GM12878 (cell line): ENCODE results near the gene ZCRB1. TPM values are rescaled to one million over a fixed set of nuclear protein-coding genes. Genes with fewer than 3 reads are reported as not detected.

Experiments used
- ATAC-seq: fragments of 200-7000 bp; cut with Tn5 transposase; 3 replicates; pipeline ENCODE4 v1.9.1; 2020; ENCODE audit warnings: mild to moderate bottlenecking, moderate library complexity
- BruUV-seq: library from RNA; stranded (reverse); fragments of 400-500 nt; replicated peaks from 2 replicates; lab custom pipeline; 2021; lab: Mats Ljungman, UMichigan
- CTCF ChIA-PET: fragments of 300-600 bp; sonication (Branson Sonifier 250); formaldehyde crosslinking; extraction: SDS; loops from one replicate; lab custom pipeline; 2021; ENCODE audit warnings: inconsistent platforms; lab: Yijun Ruan, JAX
- POLR2A ChIA-PET: fragments of 350-600 bp; formaldehyde crosslinking; extraction: SDS; loops from one replicate; lab custom pipeline; 2021; ENCODE audit warnings: inconsistent platforms; lab: Charles Lee
- RAD21 ChIA-PET: fragments of 300-600 bp; sonication (Branson Sonifier 250); formaldehyde crosslinking; loops from one replicate; lab custom pipeline; 2023; ENCODE audit warnings: antibody characterized with exemption; ENCODE audit not compliant: unreplicated experiment; lab: Charles Lee
- SMC1A ChIA-PET: fragments of 300-600 bp; sonication (Branson Sonifier 250); formaldehyde crosslinking; loops from one replicate; lab custom pipeline; 2023; ENCODE audit not compliant: unreplicated experiment, uncharacterized antibody; lab: Charles Lee
- DNase-seq: peaks from one replicate; pipeline ENCODE4 v3.0.0-alpha.2; 2011; ENCODE audit warnings: low read depth, low spot score
- FAIRE-seq: peaks from 3 replicates; lab custom pipeline; 2011; peaks lifted over from hg19 to GRCh38; lab: Jason Lieb, UNC
- H2AFZ ChIP-seq: 2 replicates; pipeline ENCODE4 v1.6.0; 2011; ENCODE audit warnings: low read depth, low read length, control low read depth; ENCODE audit not compliant: control insufficient read depth
- H3K27ac ChIP-seq: 2 replicates; pipeline ENCODE4 v1.5.1; 2011; ENCODE audit warnings: control low read depth; ENCODE audit not compliant: control insufficient read depth, insufficient read depth
- H3K27me3 ChIP-seq, 2 experiments: replicated peaks in 1 of 2; 2 replicates each; pipeline versions ENCODE4 v1.6.0 to v1.6.1; 2011; ENCODE audit warnings: low read length in 1 of 2; ENCODE audit not compliant: control insufficient read depth in 2 of 2, insufficient read depth in 2 of 2
- H3K36me3 ChIP-seq, 2 experiments: 2 replicates each; pipeline ENCODE4 v1.5.1; 2011; ENCODE audit warnings: low read length in 1 of 2; ENCODE audit not compliant: control insufficient read depth in 2 of 2, insufficient read depth in 2 of 2
- H3K4me1 ChIP-seq: 2 replicates; pipeline ENCODE4 v1.6.1; 2011; ENCODE audit warnings: mild to moderate bottlenecking, low read length, moderate library complexity, mixed read lengths; ENCODE audit not compliant: control insufficient read depth, insufficient read depth
- H3K4me2 ChIP-seq: 2 replicates; pipeline ENCODE4 v1.6.0; 2011; ENCODE audit warnings: control low read depth; ENCODE audit not compliant: control insufficient read depth, insufficient read depth
- H3K4me3 ChIP-seq: fragments of 200-600 bp; sonication (generic); 2 replicates; pipeline ENCODE4 v1.5.1; 2016
- H3K79me2 ChIP-seq: 2 replicates; pipeline ENCODE4 v1.6.0; 2011; ENCODE audit warnings: low read length; ENCODE audit not compliant: control insufficient read depth, insufficient read depth
- H3K9ac ChIP-seq: 2 replicates; pipeline ENCODE4 v1.8.0; 2011; ENCODE audit warnings: low read length, control low read depth, mixed read lengths; ENCODE audit not compliant: control insufficient read depth, insufficient read depth
- H3K9me3 ChIP-seq: replicated peaks from 3 replicates; pipeline ENCODE4 v1.5.1; 2011; ENCODE audit warnings: mild to moderate bottlenecking, low read length; ENCODE audit not compliant: control insufficient read depth, insufficient read depth
- H4K20me1 ChIP-seq: 2 replicates; pipeline ENCODE4 v1.6.0; 2011; ENCODE audit not compliant: control insufficient read depth, insufficient read depth
- EP300 ChIP-seq, 2 experiments: fragments of 150-350 bp in 1 of 2; IDR thresholded peaks; 2 replicates each; pipeline ENCODE4 v1.6.1; 2011 to 2012; ENCODE audit warnings: low read depth in 2 of 2, low read length in 2 of 2, borderline replicate concordance in 1 of 2, improper control_type of control experiment in 1 of 2, inconsistent platforms in 1 of 2; ENCODE audit not compliant: control insufficient read depth in 1 of 2
- PKNOX1 ChIP-seq: fragments of 450-650 bp; IDR thresholded peaks from 2 replicates; pipeline ENCODE4 v1.6.1; 2016; ENCODE audit warnings: mild to moderate bottlenecking
- RFX5 ChIP-seq: IDR thresholded peaks from 2 replicates; pipeline ENCODE4 v1.6.1; 2011; ENCODE audit warnings: low read depth, low read length, improper control_type of control experiment
- SKIL ChIP-seq: fragments of 450-650 bp; IDR thresholded peaks from 2 replicates; pipeline ENCODE4 v1.6.1; 2017; ENCODE audit warnings: mild to moderate bottlenecking, low read depth, inconsistent platforms; ENCODE audit not compliant: poor library complexity, severe bottlenecking
- SPI1 ChIP-seq: IDR thresholded peaks from 2 replicates; pipeline ENCODE4 v1.6.1; 2011; ENCODE audit warnings: low read depth, mild to moderate bottlenecking, low read length, moderate library complexity, borderline replicate concordance; ENCODE audit not compliant: insufficient read depth
- USF1 ChIP-seq: IDR thresholded peaks from 2 replicates; pipeline ENCODE4 v1.6.1; 2011; ENCODE audit warnings: borderline replicate concordance, low read depth, mild to moderate bottlenecking, moderate library complexity, mixed read lengths, low read length; ENCODE audit not compliant: insufficient read depth; ENCODE audit errors: extremely low read length
- ZNF207 ChIP-seq: fragments of 450-650 bp; IDR thresholded peaks from 2 replicates; pipeline ENCODE4 v1.6.1; 2014; ENCODE audit warnings: antibody characterized with exemption, mild to moderate bottlenecking, borderline replicate concordance
- WGBS: methylation state at CpG from one replicate; pipeline ENCODE4 v1.1.6; 2016; ENCODE audit warnings: low lambda C conversion rate; ENCODE audit not compliant: insufficient replicate concordance, insufficient coverage; ENCODE audit errors: missing lambda C conversion rate; 5-methylcytosine and 5-hydroxymethylcytosine counted together
- in situ Hi-C: fragments of 300-500 bp; cut with MboI; formaldehyde crosslinking; loops from 9 replicates; pipeline ENCODE4 v1.14.3; 2018; ENCODE audit warnings: mixed read lengths
- intact Hi-C: fragments of 100-400 bp; cut with micrococcal nuclease; formaldehyde crosslinking; loops from one replicate; pipeline ENCODE4 v1.14.2; 2022; ENCODE audit not compliant: unreplicated experiment
- polyA plus RNA-seq, 11 experiments: library from polyadenylated mRNA; depleted of rRNA in 4 of 11; unstranded in 6 of 11; stranded (reverse) in 5 of 11; fragments of >200 nt; fragmentation: Nextera tagmentation in 4 of 11; fragmentation: Illumina TruSeq in 1 of 11; extraction: Ambion mirVana in 4 of 11; extraction: Trizol in 1 of 11; gene quantifications; 1 replicate in 1 of 11; 2 replicates in 10 of 11; pipeline versions ENCODE4 v1.2.1 to v1.2.3, GENCODE V29; 2011 to 2016; ENCODE audit warnings: inconsistent platforms in 2 of 11, missing spikeins in 2 of 11, low read depth in 1 of 11
- total RNA-seq, 4 experiments: library from RNA; depleted of rRNA in 3 of 4; stranded (reverse); fragments of >200 nt in 3 of 4; fragmentation: Illumina TruSeq in 1 of 4; extraction: Trizol in 1 of 4; gene quantifications; 2 replicates each; pipeline versions ENCODE4 v1.2.1 to v1.2.3, GENCODE V29; 2013 to 2021

The ZCRB1 gene
- total and polyA plus RNA-seq, 10 of the 15 experiments (the other 5 are each of a cell fraction or from before 2014, with no cell fraction given), result 43.3 to 178 (median 88.6) TPM

- Histone ChIP-seq H3K9me3 (no peaks in the 10 kb centered on the region), H3K9ac (no peak overlapping the region), H3K4me3 (no peak overlapping the region), H2AFZ (no peak overlapping the region), H3K79me2 (no peaks in the 10 kb centered on the region), H3K4me1 (peaks cover 3% of the 10 kb centered on the region; the same call in 1 of the 2 replicates), H3K27ac (no peak overlapping the region), H4K20me1 (no peaks in the 10 kb centered on the region), H3K27me3 (no peaks in the 10 kb centered on the region), H3K4me2 (no peak overlapping the region), H3K36me3 (no peaks in the 10 kb centered on the region)
- no peak for ATAC-seq
- intact Hi-C loops, result no loop called here
- no peak for DNase-seq
- in situ Hi-C loops, result no loop called here
- RAD21 ChIA-PET, result no interaction called here
- CTCF ChIA-PET, result interaction anchor here (0.7 to 1.5 kb wide), 2 partner anchors 87 to 887 kb away, joined by 3 read pairs; no protein-coding TSS in a partner anchor
- SMC1A ChIA-PET, result interaction anchor here (0.8 to 2.0 kb wide), 3 partner anchors 42 to 49 kb away, joined by 3 to 5 read pairs (median 3); no protein-coding TSS in a partner anchor
- no peak for FAIRE-seq
- no peak for TF ChIP-seq USF1
- no TSS peak for BruUV-seq
- POLR2A ChIA-PET, result no interaction called here
- 96% methylated on average over 2 of the region's 2 CpGs for WGBS
Measured at GRCh38 chr12:42285431-42285830, 40.5 kb downstream of the ZCRB1 start.

GRCh38 chr12:42284876-42285275 is 41.0 kb downstream of the ZCRB1 start:
- CTCF ChIA-PET, result interaction anchor here (1.5 kb wide), 1 partner anchor 87 kb away, joined by 3 read pairs; no protein-coding TSS in a partner anchor

More at GRCh38 chr12:42284876-42285275, 41.0 kb downstream of the ZCRB1 start:
- intact Hi-C loops, result no loop called here
- ChIA-PET RAD21 (interaction anchor here (0.7 kb wide), 1 partner anchor 198 kb away, joined by 3 read pairs; no protein-coding TSS in a partner anchor), SMC1A (interaction anchor here (0.8 to 2.0 kb wide), 3 partner anchors 42 to 49 kb away, joined by 3 to 5 read pairs (median 3); no protein-coding TSS in a partner anchor), POLR2A (interaction anchor here (0.7 kb wide), 1 partner anchor 928 kb away, joined by 5 read pairs; no protein-coding TSS in a partner anchor)
- BruUV-seq, result no TSS peak
- in situ Hi-C loops, result no loop called here
- Histone ChIP-seq H3K36me3 (no peaks in the 10 kb centered on the region), H3K4me1 (peaks cover 3% of the 10 kb centered on the region; the same call in 1 of the 2 replicates), H3K9ac (no peak overlapping the region), H3K4me2 (no peak overlapping the region), H3K79me2 (no peaks in the 10 kb centered on the region), H3K27me3 (no peaks in the 10 kb centered on the region), H2AFZ (no peak overlapping the region), H4K20me1 (no peaks in the 10 kb centered on the region), H3K4me3 (no peak overlapping the region), H3K27ac (no peak overlapping the region), H3K9me3 (no peaks in the 10 kb centered on the region)
- WGBS, result 70% methylated on average over 2 of the region's 2 CpGs
- DNase-seq, result no peak
- FAIRE-seq, result no peak
- ATAC-seq, result no peak
- TF ChIP-seq EP300 (IDR thresholded peaks at IDR 0.05; ENCODE audit: borderline replicate concordance in 1 of 2, control insufficient read depth in 1 of 2, low read depth in 2 of 2, low read length in 2 of 2), result no peak
- TF ChIP-seq RFX5, result no peak
- TF ChIP-seq PKNOX1, result no peak
- TF ChIP-seq SKIL, result no peak
- TF ChIP-seq SPI1, result no peak
- no peak for TF ChIP-seq ZNF207
